Measurements from ENCODE around the gene ACOT2.
"Not testable (repeated sequence)": the region's sequence is repeated elsewhere in the genome, so short reads cannot be mapped to it uniquely, and the experiment has no call there.

DNA sequence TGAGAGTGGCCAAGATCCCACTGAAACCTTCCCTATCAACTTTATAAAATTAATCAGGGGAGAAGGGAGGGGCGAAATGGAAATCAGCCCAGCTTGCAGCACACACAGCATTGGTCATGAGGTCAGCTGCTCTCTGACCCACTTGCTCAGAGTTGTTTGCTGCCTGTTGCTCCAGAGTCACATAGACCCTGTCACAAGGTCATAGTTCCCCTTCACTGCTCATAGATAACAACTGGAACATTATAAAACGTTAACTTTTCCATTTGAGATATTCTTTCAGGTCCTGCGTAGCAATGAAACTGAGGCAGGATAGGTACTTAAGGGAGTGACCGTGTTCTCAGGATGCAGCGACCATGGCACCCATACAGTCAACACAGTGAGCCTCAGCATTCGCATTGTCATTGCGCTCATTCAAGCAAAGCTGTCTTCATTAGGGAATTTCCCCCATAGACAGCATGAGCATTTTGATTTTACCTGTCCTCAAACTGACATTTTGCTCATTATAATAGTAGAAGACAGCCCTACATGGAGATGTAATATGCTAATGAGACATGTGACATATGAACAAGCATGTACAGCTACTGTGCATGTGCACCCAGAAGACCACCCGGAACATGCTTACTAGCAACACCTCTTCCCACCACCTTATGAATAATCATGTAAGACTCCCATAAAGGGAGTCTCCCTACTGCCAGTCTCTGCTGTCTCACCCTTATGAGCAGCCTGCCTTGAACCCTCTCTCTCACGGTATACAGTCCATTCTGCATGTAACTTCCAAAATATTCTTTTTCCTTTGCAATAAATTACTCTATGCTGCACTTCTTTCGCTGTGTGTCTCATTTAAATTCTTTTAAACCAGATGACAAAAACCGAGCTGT is 13.3 kb downstream of the ACOT2 start:
- TF ChIP-seq CTCF, POLR2A (IDR thresholded peaks at IDR 0.05): not testable (repeated sequence)
